NCI-H524 treated with DMSO at 0.1 percent for 48 hours (cell line): ENCODE results near the gene TACC2.

Experiments
- DNase-seq: peaks from one replicate; lab custom pipeline; 2025; lab: John Stamatoyannopoulos, UW

Gene TACC2

DNA sequence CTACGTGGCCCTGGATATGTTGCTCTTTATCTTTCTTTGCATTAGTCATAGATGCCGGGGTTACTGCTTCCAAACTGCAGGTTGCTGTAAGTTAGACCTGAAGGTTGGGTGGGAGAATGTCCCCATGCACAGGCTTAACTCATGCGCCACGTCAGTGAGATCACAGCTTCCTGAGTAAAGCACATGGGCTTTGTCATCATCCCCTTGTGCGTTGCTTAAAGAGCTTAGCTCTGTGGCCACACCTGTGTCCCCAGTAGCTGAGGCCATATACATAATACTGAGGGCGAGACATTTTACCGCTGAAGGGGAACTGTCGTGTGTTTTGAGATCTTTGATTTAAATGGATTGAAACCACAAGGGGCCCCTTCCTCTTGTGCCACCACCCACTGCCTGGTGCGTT is 236.4 kb downstream of the TACC2 start:
- no peak for DNase-seq

DNA sequence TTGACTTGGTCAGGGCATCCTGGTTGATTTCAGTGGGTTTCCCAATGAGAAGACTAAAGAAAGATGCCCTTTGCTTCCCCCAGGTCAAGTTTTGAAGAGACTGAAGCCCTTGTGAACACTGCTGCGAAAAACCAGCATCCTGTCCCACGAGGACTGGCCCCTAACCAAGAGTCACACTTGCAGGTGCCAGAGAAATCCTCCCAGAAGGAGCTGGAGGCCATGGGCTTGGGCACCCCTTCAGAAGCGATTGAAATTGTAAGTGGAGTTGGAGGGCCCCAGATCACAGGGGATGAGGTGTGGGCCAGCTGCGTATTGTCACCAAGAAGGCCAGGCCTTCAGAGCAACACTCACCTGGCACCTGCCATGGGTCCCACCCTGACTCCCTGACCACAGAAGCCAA is 238.8 kb downstream of the TACC2 start:
- no peak for DNase-seq

DNA sequence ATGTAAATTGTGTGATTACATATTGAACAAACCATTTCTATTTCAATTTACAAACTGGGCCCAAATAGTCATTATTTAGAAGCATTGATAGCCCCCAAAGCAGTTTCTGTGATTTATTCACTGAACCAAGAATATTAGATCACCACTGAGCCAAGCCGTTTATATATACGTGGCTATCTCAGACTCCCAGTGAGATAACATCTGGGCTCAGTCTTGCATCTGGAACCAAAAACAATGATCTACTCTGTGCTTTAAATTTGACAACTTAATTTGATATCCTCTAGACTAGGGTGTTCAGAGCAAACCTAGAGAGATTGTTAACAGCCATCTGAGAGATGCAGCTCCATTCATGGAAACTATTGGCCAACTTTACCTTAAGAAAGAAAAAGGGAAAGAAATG is 240.7 kb downstream of the TACC2 start:
- no peak for DNase-seq

DNA sequence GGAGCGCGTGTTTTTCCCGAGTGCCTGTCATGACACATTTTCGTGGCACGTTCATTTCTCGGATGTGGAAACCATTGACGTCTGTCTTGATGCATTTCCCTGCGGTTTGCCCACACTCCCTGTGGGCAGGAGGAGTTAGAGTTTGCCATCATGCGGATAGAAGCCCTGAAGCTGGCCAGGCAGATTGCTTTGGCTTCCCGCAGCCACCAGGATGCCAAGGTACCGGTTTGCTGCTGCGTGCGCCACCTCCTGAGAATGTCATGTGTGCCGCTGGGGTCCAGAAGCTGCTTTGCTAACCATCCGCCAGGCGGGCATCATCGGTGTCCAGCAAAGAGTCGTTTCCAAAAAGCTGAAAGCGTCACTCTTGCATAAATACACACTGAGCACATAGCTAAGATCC is 241.3 kb downstream of the TACC2 start:
- no peak for DNase-seq

GRCh38 chr10:122232769-122233168 is 243.8 kb downstream of the TACC2 start:
- no peak for DNase-seq

DNA sequence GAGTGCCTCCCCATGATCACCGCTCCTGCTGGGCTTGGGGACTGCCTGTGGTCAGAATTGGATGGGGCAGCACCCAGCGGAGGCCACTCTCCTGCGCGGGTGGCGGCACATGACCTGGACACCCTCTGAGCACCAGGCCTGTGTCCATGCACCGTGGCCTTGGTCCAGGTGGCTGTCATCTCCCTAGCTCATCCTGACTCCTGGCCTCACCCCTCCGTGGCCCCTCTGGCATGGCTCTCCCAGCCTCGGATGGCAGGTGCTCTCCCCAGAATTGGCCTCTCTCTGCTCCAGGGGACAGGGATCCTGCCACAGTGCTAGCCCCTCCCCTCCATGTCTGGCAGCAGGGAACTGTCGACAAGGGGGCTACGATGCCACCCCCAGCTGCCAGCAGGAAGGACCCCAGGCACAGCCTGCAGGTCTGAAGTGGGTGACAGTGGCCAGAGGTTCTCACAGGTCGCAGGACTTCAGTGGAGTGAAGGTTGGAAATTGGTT is 244.9 kb downstream of the TACC2 start:
- DNase-seq: no peak

DNA sequence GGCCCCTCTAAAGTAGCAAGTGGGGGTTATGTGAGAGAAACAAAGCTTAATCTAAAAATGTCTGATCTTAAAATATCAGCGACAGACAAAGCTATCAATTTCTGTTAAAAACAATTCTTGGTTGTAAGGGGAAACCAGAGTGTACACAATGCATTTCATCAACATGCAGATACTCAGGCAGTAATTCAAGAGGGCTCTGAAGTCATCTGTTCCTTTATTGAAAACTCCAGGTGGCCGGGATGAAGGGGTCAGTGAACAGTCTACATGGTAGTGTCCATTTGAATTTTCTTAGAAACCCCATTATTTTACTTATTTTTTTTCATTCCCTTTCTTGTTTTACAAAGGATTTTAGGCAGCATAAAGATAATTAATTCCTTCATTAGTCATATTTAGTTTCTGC is 245.5 kb downstream of the TACC2 start:
- DNase-seq: no peak

DNA sequence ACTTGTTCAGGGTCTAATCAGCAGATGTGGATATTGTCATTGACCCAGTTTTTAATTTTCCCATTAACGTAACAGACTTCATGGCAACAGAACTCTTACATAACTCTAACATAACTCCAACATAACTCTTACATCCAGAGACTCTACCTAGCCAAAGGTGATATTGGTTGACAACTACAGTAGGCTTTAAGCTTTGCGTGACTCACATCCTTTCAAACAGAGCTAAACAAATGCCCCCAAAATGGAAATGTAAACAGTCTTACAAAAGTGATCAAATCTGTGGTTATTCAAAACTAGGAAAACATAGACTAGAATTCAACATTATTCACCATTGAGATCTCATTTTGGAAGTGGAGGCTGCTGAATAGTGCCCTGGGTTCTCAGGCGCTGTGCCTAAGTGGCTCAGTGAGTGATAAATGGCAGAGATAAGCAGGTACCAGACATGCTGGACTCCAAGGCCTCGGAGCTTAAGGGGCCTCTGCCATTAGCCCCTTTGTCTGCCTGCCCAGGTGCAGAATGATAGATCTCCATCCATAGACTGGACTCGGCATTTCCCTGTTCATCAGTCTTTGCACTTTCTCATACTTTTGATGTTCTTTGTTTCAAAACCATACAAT is 247.8 kb downstream of the TACC2 start:
- no peak for DNase-seq

- DNase-seq: no peak
Observed at GRCh38 chr10:122237331-122237990, 248.5 kb downstream of the TACC2 start.

DNA sequence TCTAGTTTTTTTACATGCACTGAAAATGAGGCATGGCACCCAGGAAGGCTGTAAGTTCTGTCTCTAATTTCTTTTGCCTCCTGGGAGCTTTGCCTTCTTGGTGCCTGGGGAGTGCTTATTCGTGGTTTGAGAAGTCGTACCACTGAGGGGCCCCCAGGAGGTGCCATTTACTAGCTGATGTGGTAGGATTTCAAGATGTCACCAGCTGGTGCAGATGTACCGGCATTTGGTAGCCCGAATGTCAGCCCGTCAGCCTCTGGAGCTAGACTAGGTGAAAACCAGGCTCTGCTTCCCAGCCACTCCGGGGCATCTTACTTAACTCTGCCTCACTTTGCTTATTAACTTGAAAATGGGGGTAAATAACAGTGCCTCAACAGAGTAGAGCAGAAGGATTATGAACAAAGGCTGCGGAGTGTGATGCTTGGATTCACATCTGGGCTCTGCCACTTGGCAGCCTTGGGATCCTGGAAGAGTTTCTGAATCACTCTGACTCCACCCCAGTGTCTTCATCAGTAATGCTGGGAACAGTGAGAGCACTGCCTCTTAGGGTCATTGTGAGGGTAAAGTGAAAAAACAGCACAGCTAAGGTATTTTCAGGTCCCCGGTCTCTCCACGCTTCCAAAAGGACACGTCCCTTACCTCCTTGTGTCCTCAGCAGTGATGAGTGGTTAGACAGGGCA is 250.8 kb downstream of the TACC2 start:
- no peak for DNase-seq

GRCh38 chr10:122240401-122240800 is 251.4 kb downstream of the TACC2 start:
- DNase-seq: no peak

- no peak for DNase-seq
Observed at GRCh38 chr10:122241836-122242235, 252.9 kb downstream of the TACC2 start.

- no peak for DNase-seq
Observed at GRCh38 chr10:122243550-122243949, 254.6 kb downstream of the TACC2 start.

- DNase-seq: no peak
Observed at GRCh38 chr10:122244001-122244975, 255.3 kb downstream of the TACC2 start.

DNA sequence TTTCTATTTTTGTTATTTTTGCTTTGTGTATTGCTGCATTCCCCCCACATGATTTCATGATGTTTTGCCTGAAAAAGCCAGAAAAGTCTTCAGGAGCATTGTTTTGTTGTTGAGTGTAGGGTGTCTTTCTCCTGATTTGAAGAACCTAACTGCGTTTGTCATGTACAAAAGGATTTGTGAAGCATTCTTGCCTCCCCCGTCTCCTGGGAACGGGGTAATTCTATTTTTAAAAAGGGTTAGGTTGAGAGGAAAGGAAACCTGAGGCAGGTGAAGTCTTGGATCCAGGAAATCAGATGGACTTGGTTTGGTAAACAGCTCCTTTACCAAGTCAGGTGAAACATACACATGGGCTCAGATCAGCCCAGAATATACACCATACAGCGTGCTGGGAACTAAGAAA is 256.2 kb downstream of the TACC2 start:
- no peak for DNase-seq

- DNase-seq: no peak
Observed at GRCh38 chr10:122245897-122246296, 256.9 kb downstream of the TACC2 start.

DNA sequence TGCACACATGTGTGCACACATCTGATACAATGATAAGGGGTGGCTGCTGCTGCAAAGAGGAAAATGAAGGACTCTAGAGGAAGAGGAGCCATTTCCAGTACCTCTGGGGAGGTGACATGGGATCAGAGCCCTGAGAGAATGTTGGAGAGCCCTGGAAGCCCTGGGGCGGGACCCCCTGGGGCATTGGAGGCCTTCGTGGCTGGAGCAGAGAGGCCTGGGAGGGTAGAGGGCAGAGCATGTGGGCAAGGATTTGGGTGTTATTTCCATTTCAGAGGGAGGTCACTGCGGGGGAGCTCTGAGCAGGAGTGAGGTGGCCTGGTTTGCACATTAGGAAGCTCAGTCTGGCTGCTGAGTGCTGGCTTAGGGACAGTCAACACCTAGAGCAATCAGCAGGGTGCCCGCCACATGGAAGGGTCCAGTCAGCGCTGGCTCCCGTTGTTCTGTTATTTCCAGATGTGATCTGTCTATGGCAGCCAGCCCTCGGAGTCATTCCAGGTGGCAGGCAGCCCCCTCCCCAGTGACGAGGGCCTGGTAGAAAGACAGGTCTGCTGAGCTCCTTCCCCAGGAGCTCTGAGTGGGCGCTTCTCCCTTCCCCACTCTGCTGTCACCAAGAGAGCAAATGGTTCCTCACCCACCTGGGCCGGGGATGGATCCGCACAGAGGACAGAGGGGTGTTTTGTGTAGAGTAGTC is 258.0 kb downstream of the TACC2 start:
- DNase-seq: no peak

- no peak for DNase-seq
Observed at GRCh38 chr10:122248356-122249302, 259.7 kb downstream of the TACC2 start.

- DNase-seq: no peak
Observed at GRCh38 chr10:122249303-122249850, 260.4 kb downstream of the TACC2 start.
